Gastrocnemius medialis (tissue), 4 donors: ENCODE data around the gene FAM227B. TPM values are rescaled to one million over a fixed set of nuclear protein-coding genes. Genes with fewer than 3 reads are reported as not detected.
"Not testable (repeated sequence)": the region's sequence is repeated elsewhere in the genome, so short reads cannot be mapped to it uniquely, and the experiment has no call there.

Experiments
- ATAC-seq, 2 donors: fragments of 150-250 bp; one replicate each; pipeline ENCODE4 v1.9.1; 2016
- DNase-seq, 2 donors: peaks; one replicate each; pipeline ENCODE4 v3.0.0-alpha.2; 2019
- H3K27ac ChIP-seq, 4 donors: fragments of 200-600 bp; sonication (generic); 1 replicate in 1 of 4; 2 replicates in 3 of 4; pipeline ENCODE4 v1.5.1; 2016 to 2018; ENCODE audit warnings: mild to moderate bottlenecking in 2 of 4, moderate library complexity in 1 of 4
- H3K27me3 ChIP-seq, 3 donors: fragments of 200-600 bp; sonication (generic) in 2 of 3; 1 replicate in 1 of 3; 2 replicates in 2 of 3; pipeline versions ENCODE4 v1.5.1 to v1.6.0; 2016 to 2019; ENCODE audit warnings: mild to moderate bottlenecking in 1 of 3, moderate library complexity in 1 of 3
- H3K36me3 ChIP-seq, 2 donors: fragments of 200-600 bp; sonication (generic) in 1 of 2; one replicate each; pipeline ENCODE4 v1.5.1; 2017 to 2018
- H3K4me1 ChIP-seq, 2 donors: fragments of 200-600 bp; sonication (generic) in 1 of 2; one replicate each; pipeline ENCODE4 v1.5.1; 2016 to 2017; ENCODE audit warnings: mild to moderate bottlenecking in 2 of 2
- H3K4me3 ChIP-seq, 4 donors: fragments of 200-600 bp; sonication (generic) in 3 of 4; 1 replicate in 1 of 4; 2 replicates in 3 of 4; pipeline ENCODE4 v1.5.1; 2016 to 2019; ENCODE audit warnings: mild to moderate bottlenecking in 2 of 4
- H3K9me3 ChIP-seq, 3 donors: fragments of 200-600 bp; sonication (generic) in 2 of 3; 1 replicate in 1 of 3; 2 replicates in 2 of 3; pipeline ENCODE4 v1.5.1; 2016 to 2019
- CTCF ChIP-seq, 5 experiments: fragments of 450-650 bp in 3 of 5; fragments of 200-600 bp in 2 of 5; sonication (generic) in 2 of 5; IDR thresholded peaks in 4 of 5; conservative IDR thresholded peaks in 1 of 5; 1 replicate in 4 of 5; 2 replicates in 1 of 5; pipeline ENCODE4 v1.5.1; 2016 to 2019; ENCODE audit warnings: antibody characterized with exemption in 5 of 5, mild to moderate bottlenecking in 3 of 5, moderate library complexity in 3 of 5
- POLR2A ChIP-seq, 2 donors: fragments of 450-650 bp; IDR thresholded peaks; one replicate each; pipeline ENCODE4 v1.6.1; 2017; ENCODE audit warnings: antibody characterized with exemption in 2 of 2, mild to moderate bottlenecking in 2 of 2, moderate library complexity in 2 of 2
- in situ Hi-C, 4 donors: fragments of 200-750 bp; cut with MboI; loops; one replicate each; pipeline versions ENCODE4 v1.15.0 to v1.8.0; 2017; ENCODE audit warnings: low sequenced_read_pairs in 4 of 4
- intact Hi-C: fragments of 100-400 bp; cut with DNase I; formaldehyde crosslinking; loops from one replicate; pipeline ENCODE4 v1.15.1; 2023; ENCODE audit warnings: low total_unique reads
- total RNA-seq, 4 donors: library from RNA; depleted of rRNA; stranded (reverse); fragments of >200 nt; gene quantifications; one replicate each; pipeline versions ENCODE4 v1.1.0 to v1.2.3, GENCODE V29; 2016

FAM227B gene
- total RNA-seq, 4 donors from 2014 or later: 7.5 to 15.4 (median 11.7) TPM

GRCh38 chr15:49621401-49621811, 788 bp upstream of the FAM227B start:
- H3K27ac ChIP-seq: peak overlapping the region; percentile 90 to 96 (median 92)
- in situ Hi-C loops (loop anchor here in 1 of 4 donors (10.0 to 25.0 kb wide), 2 partner anchors 384 to 467 kb away; partner anchors contain the start of gene COPS2), intact Hi-C loops (loop anchor here (2.0 to 10.0 kb wide), 6 partner anchors 197 to 1286 kb away; partner anchors contain the start of genes AP4E1, CEP152, COPS2 and FGF7)
- H3K4me3 ChIP-seq: peak overlapping the region; percentile 85 to 99 (median 88)
- no peaks in the 10 kb centered on the region for H3K9me3 ChIP-seq
- ATAC-seq: no peak
- no peaks in the 10 kb centered on the region for H3K27me3 ChIP-seq
- TF ChIP-seq CTCF (IDR thresholded peaks at IDR 0.05 in 4 of 5, conservative IDR thresholded peaks at IDR 0.05 in 1 of 5) (no peak), POLR2A (IDR thresholded peaks at IDR 0.05) (no peak)
- DNase-seq: no peak
- H3K4me1 ChIP-seq: peaks cover 35 to 40% of the 10 kb centered on the region in 2 donors
- peaks cover 0 to 7% of the 10 kb centered on the region in 2 donors for H3K36me3 ChIP-seq

GRCh38 chr15:49620199-49620598, 419 bp downstream of the FAM227B start:
- in situ Hi-C loops (loop anchor here in 1 of 4 donors (10.0 to 25.0 kb wide), 2 partner anchors 383 to 465 kb away; partner anchors contain the start of gene COPS2), intact Hi-C loops (loop anchor here (2.0 to 10.0 kb wide), 6 partner anchors 195 to 1287 kb away; partner anchors contain the start of genes AP4E1, CEP152, COPS2 and FGF7)
- no peak for TF ChIP-seq POLR2A (IDR thresholded peaks at IDR 0.05)
- TF ChIP-seq CTCF (IDR thresholded peaks at IDR 0.05 in 4 of 5, conservative IDR thresholded peaks at IDR 0.05 in 1 of 5): peak in 2 of 5 experiments; percentile 5 to 32
- Histone ChIP-seq H3K27ac (peak overlapping the region; percentile 90 to 96 (median 92)), H3K36me3 (no peaks in the 10 kb centered on the region), H3K9me3 (no peaks in the 10 kb centered on the region), H3K27me3 (no peaks in the 10 kb centered on the region), H3K4me1 (peaks cover 35 to 40% of the 10 kb centered on the region in 2 donors), H3K4me3 (peak overlapping the region; percentile 68 to 99 (median 88))
- ATAC-seq (peak; percentile 38 to 41), DNase-seq (no peak)

GRCh38 chr15:49619226-49619625, 1.4 kb downstream of the FAM227B start:
- H3K36me3 ChIP-seq: peaks cover 0 to 4% of the 10 kb centered on the region in 2 donors
- H3K27me3 ChIP-seq: no peaks in the 10 kb centered on the region
- peak overlapping the region in 3 of 4 donors; percentile 90 to 96 (median 92) for H3K27ac ChIP-seq
- peak overlapping the region in 1 of 4 donors; percentile 99 for H3K4me3 ChIP-seq
- intact Hi-C loops (no loop called here), in situ Hi-C loops (loop anchor here in 1 of 4 donors (25.0 kb wide), 1 partner anchor 382 kb away; no protein-coding TSS in a partner anchor)
- H3K4me1 ChIP-seq: peaks cover 35 to 40% of the 10 kb centered on the region in 2 donors
- TF ChIP-seq CTCF (IDR thresholded peaks at IDR 0.05 in 4 of 5, conservative IDR thresholded peaks at IDR 0.05 in 1 of 5) (no peak), POLR2A (IDR thresholded peaks at IDR 0.05) (no peak)
- DNase-seq (no peak), ATAC-seq (no peak)
- H3K9me3 ChIP-seq: no peaks in the 10 kb centered on the region

GRCh38 chr15:49612240-49612639, 8.4 kb downstream of the FAM227B start:
- H3K4me3 ChIP-seq, ATAC-seq, intact Hi-C loops, H3K4me1 ChIP-seq, H3K9me3 ChIP-seq, H3K27ac ChIP-seq, DNase-seq, H3K27me3 ChIP-seq: not testable (repeated sequence)
- in situ Hi-C loops: loop anchor here in 1 of 4 donors (25.0 kb wide), 1 partner anchor 375 kb away; no protein-coding TSS in a partner anchor
- peaks cover 0 to 11% of the 10 kb centered on the region in 2 donors for H3K36me3 ChIP-seq

- TF ChIP-seq POLR2A (IDR thresholded peaks at IDR 0.05) (no peak), CTCF (IDR thresholded peaks at IDR 0.05 in 4 of 5, conservative IDR thresholded peaks at IDR 0.05 in 1 of 5) (no peak)
- ATAC-seq (no peak), DNase-seq (no peak)
- no peaks in the 10 kb centered on the region for H3K27me3 ChIP-seq
- no peak overlapping the region for H3K27ac ChIP-seq
- H3K4me1 ChIP-seq: no peaks in the 10 kb centered on the region
- in situ Hi-C loops: loop anchor here in 1 of 4 donors (25.0 kb wide), 1 partner anchor 373 kb away; no protein-coding TSS in a partner anchor
- intact Hi-C loops: no loop called here
- H3K4me3 ChIP-seq: no peak overlapping the region
- no peaks in the 10 kb centered on the region for H3K9me3 ChIP-seq
- peaks cover 0 to 22% of the 10 kb centered on the region in 2 donors for H3K36me3 ChIP-seq
Measured at GRCh38 chr15:49610157-49610918, 10.3 kb downstream of the FAM227B start.
